GM10248 (cell line): Measurements from ENCODE around the gene LRRFIP1.

ENCODE experiments used
- CTCF ChIA-PET: fragments of 300-600 bp; sonication (Branson Sonifier 250); formaldehyde crosslinking; extraction: SDS; loops from one replicate; lab custom pipeline; 2021; ENCODE audit warnings: antibody characterized with exemption; lab: Yijun Ruan, JAX
- POLR2A ChIA-PET: fragments of 350-650 bp; sonication (Branson Sonifier 250); formaldehyde crosslinking; extraction: SDS; loops from one replicate; lab custom pipeline; 2020; ENCODE audit warnings: antibody characterized with exemption; lab: Yijun Ruan, JAX
- DNase-seq: peaks from one replicate; pipeline ENCODE4 v3.0.0; 2012; ENCODE audit errors: extremely low spot score
- TF ChIP-seq, protein P1 (sequence below): IDR thresholded peaks from 2 replicates; pipeline ENCODE4 v1.5.1; 2012; ENCODE audit warnings: mild to moderate bottlenecking, low read depth; ENCODE audit errors: extremely low read depth, missing control alignments, control extremely low read depth

The LRRFIP1 gene

DNA sequence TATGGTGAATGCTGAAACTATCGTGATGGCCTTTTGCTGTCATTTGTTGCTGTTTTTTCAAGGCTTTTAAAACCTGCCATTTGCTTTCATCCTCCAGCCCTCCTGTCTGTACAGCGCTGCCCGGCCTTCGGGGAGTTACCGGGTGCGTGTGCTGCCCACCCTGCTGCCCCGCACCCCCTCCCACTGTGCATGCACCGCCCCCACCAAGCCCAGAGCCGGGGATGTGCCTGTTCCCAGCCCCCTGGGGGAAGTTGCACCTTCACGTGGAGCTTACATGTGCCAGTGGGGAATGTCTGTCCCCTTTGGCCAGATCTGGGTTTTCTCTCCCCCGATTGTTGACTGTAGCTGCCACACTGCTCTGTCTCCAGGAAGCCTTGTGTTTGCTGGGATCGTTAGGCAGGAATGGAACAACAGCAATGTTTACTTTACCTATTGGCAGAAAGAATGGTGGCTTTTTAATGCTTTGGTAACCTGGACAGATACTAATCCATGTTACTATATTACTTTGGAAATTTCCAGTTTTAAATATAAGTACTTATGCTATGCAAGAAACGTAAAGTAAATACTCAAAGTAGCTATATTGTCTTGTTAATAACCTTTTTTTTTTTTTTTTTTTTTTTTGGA lies 106.4 kb downstream of the LRRFIP1 start:
- ChIA-PET POLR2A (no interaction called here), CTCF (interaction anchor here (1.0 to 14.7 kb wide), 6 partner anchors 12 to 61 kb away, joined by 3 to 113 read pairs (median 4); no protein-coding TSS in a partner anchor)
- DNase-seq = no peak
- TF ChIP-seq, protein P1, sequence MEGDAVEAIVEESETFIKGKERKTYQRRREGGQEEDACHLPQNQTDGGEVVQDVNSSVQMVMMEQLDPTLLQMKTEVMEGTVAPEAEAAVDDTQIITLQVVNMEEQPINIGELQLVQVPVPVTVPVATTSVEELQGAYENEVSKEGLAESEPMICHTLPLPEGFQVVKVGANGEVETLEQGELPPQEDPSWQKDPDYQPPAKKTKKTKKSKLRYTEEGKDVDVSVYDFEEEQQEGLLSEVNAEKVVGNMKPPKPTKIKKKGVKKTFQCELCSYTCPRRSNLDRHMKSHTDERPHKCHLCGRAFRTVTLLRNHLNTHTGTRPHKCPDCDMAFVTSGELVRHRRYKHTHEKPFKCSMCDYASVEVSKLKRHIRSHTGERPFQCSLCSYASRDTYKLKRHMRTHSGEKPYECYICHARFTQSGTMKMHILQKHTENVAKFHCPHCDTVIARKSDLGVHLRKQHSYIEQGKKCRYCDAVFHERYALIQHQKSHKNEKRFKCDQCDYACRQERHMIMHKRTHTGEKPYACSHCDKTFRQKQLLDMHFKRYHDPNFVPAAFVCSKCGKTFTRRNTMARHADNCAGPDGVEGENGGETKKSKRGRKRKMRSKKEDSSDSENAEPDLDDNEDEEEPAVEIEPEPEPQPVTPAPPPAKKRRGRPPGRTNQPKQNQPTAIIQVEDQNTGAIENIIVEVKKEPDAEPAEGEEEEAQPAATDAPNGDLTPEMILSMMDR = no peak

DNA sequence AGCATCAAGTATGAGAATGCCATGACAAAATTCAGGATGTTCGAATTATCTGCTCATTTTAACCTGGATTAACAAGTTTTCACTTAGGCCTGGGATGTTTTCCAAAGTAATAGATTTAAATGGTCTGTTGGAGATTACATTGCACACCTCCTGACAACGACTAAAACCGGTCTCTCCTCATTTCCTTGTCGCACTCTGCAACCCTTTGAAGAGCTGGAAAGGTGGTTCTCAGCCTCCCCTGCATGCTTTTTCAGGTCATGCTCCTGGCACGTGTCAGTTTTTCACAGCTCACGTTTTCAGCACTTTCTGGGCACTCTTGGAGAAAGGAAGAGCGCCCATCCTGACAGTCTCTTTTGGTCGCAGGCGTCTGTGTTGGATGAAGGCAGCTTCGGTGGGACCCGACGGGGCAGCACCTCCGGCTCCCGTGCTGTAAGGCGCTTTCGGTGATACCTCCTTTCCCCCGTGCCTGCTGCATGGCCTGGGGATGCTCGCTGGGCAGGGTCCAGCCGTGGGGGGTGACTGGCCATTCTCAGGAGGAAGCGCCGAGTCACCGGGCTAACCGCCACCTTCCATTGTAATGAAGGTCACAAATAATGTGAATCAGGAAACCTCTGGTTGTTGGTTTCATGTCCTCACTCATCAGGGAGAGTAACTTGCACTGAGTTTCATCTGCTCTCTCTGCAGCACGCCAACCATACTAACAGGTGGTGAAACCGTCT lies 107.7 kb downstream of the LRRFIP1 start:
- no peak for DNase-seq
- ChIA-PET POLR2A (no interaction called here), CTCF (interaction anchor here (1.4 to 14.7 kb wide), 2 partner anchors 11 to 37 kb away, joined by 4 to 113 read pairs; no protein-coding TSS in a partner anchor)
- TF ChIP-seq, protein P1 = no peak

DNA sequence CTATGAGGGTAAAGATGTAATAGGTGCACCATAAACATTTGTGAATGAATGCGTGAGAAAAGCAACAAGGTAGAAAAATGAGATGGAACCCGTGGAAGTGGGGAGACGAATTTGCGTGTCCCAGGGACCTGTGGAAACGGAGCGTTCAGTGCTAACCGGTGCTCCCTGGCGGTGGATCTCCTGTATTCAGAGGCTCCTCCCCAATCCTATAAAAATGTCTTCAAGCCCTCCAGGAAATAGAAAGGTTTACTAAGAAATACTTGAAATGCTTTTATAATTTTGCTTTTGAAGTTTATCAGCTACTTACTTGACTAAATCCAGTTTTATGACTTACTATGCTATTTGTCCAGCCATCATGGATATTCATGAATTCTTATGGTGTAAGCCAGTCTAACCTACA lies 108.4 kb downstream of the LRRFIP1 start:
- TF ChIP-seq, protein P1 = no peak
- no peak for DNase-seq
- CTCF ChIA-PET = interaction anchor here (14.7 kb wide), 1 partner anchor 10 kb away, joined by 113 read pairs; no protein-coding TSS in a partner anchor
- POLR2A ChIA-PET = no interaction called here

DNA sequence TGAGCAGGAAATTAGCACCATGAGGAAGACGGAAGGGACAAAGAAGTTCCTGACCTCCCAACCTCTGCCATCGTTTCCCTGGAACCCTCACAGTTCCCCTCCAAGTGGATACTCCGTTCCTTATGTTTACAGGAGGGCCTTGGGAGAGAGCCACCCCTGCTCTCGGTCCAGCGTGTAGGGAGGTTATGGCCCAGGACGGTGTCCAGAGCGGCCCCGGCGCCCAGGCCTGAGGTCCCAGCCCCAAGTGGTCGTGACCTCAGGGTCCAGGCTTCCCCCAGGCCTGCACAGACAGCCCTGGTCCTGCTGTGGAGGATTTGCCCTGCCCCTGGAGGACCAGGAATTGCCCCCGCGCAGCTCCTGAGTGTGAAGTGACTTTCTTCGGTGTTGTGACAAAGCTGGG lies 109.4 kb downstream of the LRRFIP1 start:
- POLR2A ChIA-PET = no interaction called here
- TF ChIP-seq, protein P1 = no peak
- no peak for DNase-seq
- CTCF ChIA-PET = interaction anchor here (1.0 to 14.7 kb wide), 2 partner anchors 9 to 63 kb away, joined by 3 to 113 read pairs; no protein-coding TSS in a partner anchor

DNA sequence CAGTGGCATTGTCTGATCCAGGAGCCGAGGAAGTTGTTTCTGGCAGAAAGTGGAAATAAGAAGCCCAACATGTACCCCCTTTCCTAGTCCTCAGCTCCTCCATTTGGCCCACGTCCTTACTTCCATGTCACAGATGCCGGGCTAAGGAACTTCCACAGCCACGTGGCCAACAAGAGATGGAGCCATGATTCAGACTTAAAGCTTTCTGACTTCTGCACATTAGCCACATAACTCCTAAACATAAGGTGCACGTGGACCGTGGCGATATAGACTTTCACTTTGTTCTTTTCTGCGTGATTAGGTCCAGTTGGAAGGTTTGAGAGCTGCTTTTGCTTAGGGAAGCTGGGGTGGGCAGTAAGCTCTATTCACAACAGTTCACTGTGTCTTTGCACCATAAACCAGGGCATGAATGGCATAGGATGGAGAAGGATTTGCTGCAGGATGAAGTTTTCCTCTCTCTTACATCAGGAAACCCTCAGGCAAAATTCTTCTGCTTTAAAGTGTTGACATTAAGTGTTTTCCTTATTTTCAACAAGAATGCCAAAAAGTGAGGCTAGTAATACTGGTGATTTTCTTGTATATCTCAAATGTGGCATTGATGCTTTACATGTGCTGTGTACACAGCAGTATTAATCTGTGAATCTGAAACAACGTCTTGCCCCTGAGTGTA lies 109.9 kb downstream of the LRRFIP1 start:
- TF ChIP-seq, protein P1 = no peak
- no peak for DNase-seq
- ChIA-PET CTCF (interaction anchor here (1.0 to 14.7 kb wide), 2 partner anchors 8 to 64 kb away, joined by 3 to 113 read pairs; no protein-coding TSS in a partner anchor), POLR2A (no interaction called here)

DNA sequence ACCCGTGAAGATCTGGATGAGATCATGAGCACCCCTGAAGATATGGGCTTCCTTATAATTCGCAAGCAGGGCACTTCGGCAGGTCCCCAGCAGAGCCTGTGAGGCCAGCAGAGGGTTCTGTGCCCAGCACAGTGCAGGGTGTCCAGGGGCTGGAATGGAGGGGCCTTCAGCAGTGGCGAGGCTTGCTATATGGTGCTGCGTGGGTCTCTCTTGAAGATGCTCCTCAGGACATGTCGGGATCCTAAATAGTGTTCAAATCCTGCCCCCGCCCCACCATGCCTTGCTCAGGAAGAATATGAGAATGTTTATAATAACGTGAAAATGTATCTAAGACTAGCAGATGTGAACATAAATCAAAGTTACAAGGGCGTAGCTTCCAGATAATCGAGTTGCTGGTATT lies 110.9 kb downstream of the LRRFIP1 start:
- CTCF ChIA-PET = interaction anchor here (11.2 kb wide), 1 partner anchor 66 kb away, joined by 212 read pairs; no protein-coding TSS in a partner anchor
- POLR2A ChIA-PET = no interaction called here
- TF ChIP-seq, protein P1 = no peak
- DNase-seq = no peak
